HepG2 (cell line): ENCODE data around the gene THRSP. TPM values are rescaled to one million over a fixed set of nuclear protein-coding genes. Genes with fewer than 3 reads are reported as not detected.

ENCODE experiments used
- ATAC-seq: fragments of 200-7000 bp; cut with Tn5 transposase; 3 replicates; pipeline ENCODE4 v1.9.1; 2020; ENCODE audit warnings: mild to moderate bottlenecking, moderate library complexity
- BruUV-seq: library from RNA; stranded (reverse); fragments of 400-500 nt; replicated peaks from 2 replicates; lab custom pipeline; 2021; lab: Mats Ljungman, UMichigan
- CTCF ChIA-PET: fragments of 300-600 bp; formaldehyde crosslinking; extraction: SDS; loops from one replicate; lab custom pipeline; 2021; ENCODE audit warnings: low total read pairs, inconsistent platforms, low intra/inter-chr PET ratio; lab: Yijun Ruan, JAX
- POLR2A ChIA-PET: fragments of 350-600 bp; sonication (Branson Sonifier 250); formaldehyde crosslinking; loops from one replicate; lab custom pipeline; 2020; ENCODE audit warnings: antibody characterized with exemption, inconsistent platforms; lab: Yijun Ruan, JAX
- DNase-seq: peaks from one replicate; pipeline ENCODE4 v3.0.0-alpha.2; 2015; ENCODE audit warnings: low spot score
- FAIRE-seq: peaks from 3 replicates; lab custom pipeline; 2011; peaks lifted over from hg19 to GRCh38; lab: Jason Lieb, UNC
- H2AFZ ChIP-seq: one replicate; pipeline ENCODE4 v1.6.1; 2011; ENCODE audit warnings: low read length, inconsistent platforms
- H3K27ac ChIP-seq: fragments of 300-600 bp; 3 replicates; pipeline ENCODE4 v1.8.0; 2011; ENCODE audit warnings: mixed run types, mild to moderate bottlenecking, mixed read lengths, low read length, inconsistent platforms; ENCODE audit not compliant: insufficient read depth; ENCODE audit errors: extremely low read length
- H3K27me3 ChIP-seq, 2 experiments: fragments of 200-600 bp in 1 of 2; 2 replicates in 1 of 2; 3 replicates in 1 of 2; pipeline versions ENCODE4 v1.6.0 to v1.8.0; 2011; ENCODE audit warnings: low read length in 2 of 2, mild to moderate bottlenecking in 2 of 2, moderate library complexity in 2 of 2, inconsistent platforms in 1 of 2; ENCODE audit not compliant: insufficient read depth in 2 of 2, control insufficient read depth in 1 of 2
- H3K36me3 ChIP-seq, 2 experiments: fragments of 200-600 bp in 1 of 2; replicated peaks in 1 of 2; 2 replicates in 1 of 2; 3 replicates in 1 of 2; pipeline versions ENCODE4 v1.5.1 to v1.8.0; 2011; ENCODE audit warnings: low read length in 2 of 2, inconsistent platforms in 1 of 2; ENCODE audit not compliant: insufficient read depth in 2 of 2, control insufficient read depth in 1 of 2
- H3K4me1 ChIP-seq: 2 replicates; pipeline ENCODE4 v1.5.1; 2012; ENCODE audit warnings: low read length, inconsistent platforms; ENCODE audit not compliant: insufficient read depth
- H3K4me2 ChIP-seq: 2 replicates; pipeline ENCODE4 v1.6.0; 2011; ENCODE audit warnings: low read depth, low read length, inconsistent platforms
- H3K4me3 ChIP-seq, 3 experiments: fragments of 200-600 bp in 1 of 3; sonication (generic), shearing (Covaris generic) in 1 of 3; replicated peaks in 1 of 3; 2 replicates each; pipeline ENCODE4 v1.5.1; 2011 to 2016; ENCODE audit warnings: low read length in 3 of 3, inconsistent platforms in 2 of 3, low read depth in 2 of 3, mild to moderate bottlenecking in 2 of 3, control low read depth in 1 of 3, mixed read lengths in 1 of 3; ENCODE audit not compliant: insufficient read depth in 1 of 3
- H3K79me2 ChIP-seq: one replicate; pipeline ENCODE4 v1.6.1; 2011; ENCODE audit warnings: low read length, inconsistent platforms; ENCODE audit not compliant: insufficient read depth
- H3K9ac ChIP-seq: 2 replicates; pipeline ENCODE4 v1.6.0; 2011; ENCODE audit warnings: mild to moderate bottlenecking, low read depth, low read length, inconsistent platforms; ENCODE audit not compliant: insufficient read depth
- H3K9me3 ChIP-seq: 2 replicates; pipeline ENCODE4 v1.5.1; 2012; ENCODE audit warnings: mild to moderate bottlenecking, low read length
- H4K20me1 ChIP-seq: 2 replicates; pipeline ENCODE4 v1.6.0; 2011; ENCODE audit warnings: inconsistent platforms, mild to moderate bottlenecking, low read length, moderate library complexity; ENCODE audit not compliant: insufficient read depth
- HMG20B ChIP-seq: conservative IDR thresholded peaks from 2 replicates; pipeline ENCODE4 v1.6.1; 2016; ENCODE audit warnings: missing genetic modification reagents, missing compliant biosample characterization
- NR3C1 ChIP-seq: sonication (generic); formaldehyde crosslinking; IDR thresholded peaks from 2 replicates; pipeline ENCODE4 v1.4.0; 2020; ENCODE audit warnings: missing genetic modification reagents
- PAF1 ChIP-seq: IDR thresholded peaks from 2 replicates; pipeline ENCODE4 v1.6.1; 2016; ENCODE audit warnings: missing genetic modification reagents, missing compliant biosample characterization
- PHF21A ChIP-seq: sonication (generic); formaldehyde crosslinking; IDR thresholded peaks from 2 replicates; pipeline ENCODE4 v1.5.0; 2020; ENCODE audit warnings: mild to moderate bottlenecking, missing genetic modification reagents
- TRIM24 ChIP-seq: sonication (generic); formaldehyde crosslinking; IDR thresholded peaks from 2 replicates; pipeline ENCODE4 v1.8.0; 2022; ENCODE audit warnings: mild to moderate bottlenecking, missing genetic modification reagents
- ZC3H4 ChIP-seq: sonication (generic); formaldehyde crosslinking; IDR thresholded peaks from 2 replicates; pipeline ENCODE4 v1.4.0; 2020; ENCODE audit warnings: missing genetic modification reagents, borderline replicate concordance
- ZMYM3 ChIP-seq: sonication (generic); formaldehyde crosslinking; IDR thresholded peaks from 2 replicates; pipeline ENCODE4 v1.5.1; 2020; ENCODE audit warnings: mild to moderate bottlenecking, missing genetic modification reagents
- ZNF549 ChIP-seq: sonication (generic); formaldehyde crosslinking; IDR thresholded peaks from 2 replicates; pipeline ENCODE4 v1.5.0; 2020; ENCODE audit warnings: missing genetic modification reagents
- ZNF558 ChIP-seq: sonication (generic); formaldehyde crosslinking; IDR thresholded peaks from 2 replicates; pipeline ENCODE4 v1.9.0; 2022; ENCODE audit warnings: mild to moderate bottlenecking, missing genetic modification reagents, borderline replicate concordance
- ZNF598 ChIP-seq: sonication (generic); formaldehyde crosslinking; IDR thresholded peaks from 2 replicates; pipeline ENCODE4 v1.5.1; 2020; ENCODE audit warnings: mild to moderate bottlenecking, missing genetic modification reagents, borderline replicate concordance
- ZNF644 ChIP-seq: IDR thresholded peaks from 2 replicates; pipeline ENCODE4 v1.6.1; 2016; ENCODE audit warnings: low read depth
- WGBS: methylation state at CpG from one replicate; pipeline ENCODE4 v1.1.6; 2017; ENCODE audit warnings: low lambda C conversion rate; 5-methylcytosine and 5-hydroxymethylcytosine counted together
- in situ Hi-C: cut with HindIII; loops from 2 replicates; pipeline ENCODE4 v1.10.0; 2017; ENCODE audit warnings: low pct_unique_long_range_greater_than_20kb; ENCODE audit not compliant: extremely low pct_ligation_motif_present
- intact Hi-C: fragments of 100-400 bp; cut with micrococcal nuclease; formaldehyde crosslinking; loops from one replicate; pipeline ENCODE4 v1.10.0; 2022; ENCODE audit not compliant: unreplicated experiment
- polyA plus RNA-seq, 8 experiments: library from polyadenylated mRNA; depleted of rRNA in 3 of 8; stranded (reverse) in 7 of 8; unstranded in 1 of 8; fragments of >200 nt; fragmentation: Illumina TruSeq in 4 of 8; extraction: Trizol in 4 of 8; gene quantifications; 2 replicates each; pipeline versions ENCODE4 v1.2.1 to v1.2.3, GENCODE V29; 2011 to 2016; ENCODE audit warnings: low read depth in 4 of 8, missing spikeins in 1 of 8, mixed read lengths in 1 of 8; ENCODE audit not compliant: insufficient read depth in 1 of 8
- total RNA-seq, 5 experiments: library from RNA; depleted of rRNA; stranded (reverse); fragments of >200 nt; fragmentation: Illumina TruSeq; extraction: Trizol; gene quantifications; 2 replicates each; pipeline ENCODE4 v1.2.3, GENCODE V29; 2016; ENCODE audit warnings: low read depth in 1 of 5
- TF ChIP-seq, protein P1 (sequence below): IDR thresholded peaks from 2 replicates; pipeline ENCODE4 v1.6.1; 2018; ENCODE audit warnings: missing genetic modification reagents, mild to moderate bottlenecking, missing compliant biosample characterization
- TF ChIP-seq, protein P2 (sequence below): sonication (generic); formaldehyde crosslinking; IDR thresholded peaks from 2 replicates; pipeline ENCODE4 v1.4.0; 2020; ENCODE audit warnings: mild to moderate bottlenecking, missing genetic modification reagents, borderline replicate concordance
- TF ChIP-seq, protein P3 (sequence below): IDR thresholded peaks from 2 replicates; pipeline ENCODE4 v1.4.0; 2020; ENCODE audit warnings: mild to moderate bottlenecking, missing genetic modification reagents
- TF ChIP-seq, protein P4 (sequence below): sonication (generic); formaldehyde crosslinking; IDR thresholded peaks from 2 replicates; pipeline ENCODE4 v1.9.0; 2022; ENCODE audit warnings: low read depth, missing genetic modification reagents

THRSP gene
- total and polyA plus RNA-seq, 2 of the 13 experiments (the other 11 are each of a cell fraction or from before 2014, with no cell fraction given), result 0.13 to 0.58 TPM

DNA sequence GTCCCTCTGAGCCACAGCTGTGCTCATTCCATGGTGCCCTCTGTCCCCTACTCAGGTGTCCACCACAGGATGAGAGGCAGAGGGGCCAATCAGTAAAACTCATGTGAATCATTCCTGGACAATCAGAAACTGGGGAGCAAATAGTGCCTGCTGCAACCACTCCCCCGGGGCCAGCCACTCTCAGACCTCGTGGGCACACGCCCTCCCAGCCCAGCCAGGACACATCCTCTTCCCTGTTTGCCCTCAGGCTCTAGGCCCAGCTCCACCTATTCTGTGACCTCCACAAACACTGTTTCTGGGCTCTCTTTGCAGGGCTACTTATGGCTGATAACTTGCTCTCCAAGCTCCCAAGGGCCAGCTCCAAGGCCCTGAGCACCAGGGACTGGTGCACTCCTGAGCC, 26.6 kb upstream of the THRSP start:
- POLR2A ChIA-PET, result interaction anchor here (0.9 kb wide), 1 partner anchor 42 kb away, joined by 4 read pairs; the partner anchor contains the start of gene INTS4
- Histone ChIP-seq H3K9ac (no peak overlapping the region), H4K20me1 (no peaks in the 10 kb centered on the region), H3K4me1 (peaks cover 83% of the 10 kb centered on the region), H2AFZ (no peak overlapping the region), H3K27ac (no peak overlapping the region), H3K4me3 (peak overlapping the region in 1 of 3 experiments; percentile 29; a peak in 1 of 6 replicates), H3K27me3 (no peaks in the 10 kb centered on the region), H3K4me2 (peak overlapping the region; percentile 43), H3K36me3 (no peaks in the 10 kb centered on the region), H3K9me3 (no peaks in the 10 kb centered on the region), H3K79me2 (no peaks in the 10 kb centered on the region)
- ATAC-seq, result peak; percentile 67
- DNase-seq, result peak; percentile 58
- intact Hi-C loops (no loop called here), in situ Hi-C loops (no loop called here)
- 8% methylated on average over 2 of the region's 3 CpGs for WGBS
- peak; percentile 37 for FAIRE-seq
- BruUV-seq, result no TSS peak
- CTCF ChIA-PET, result no interaction called here
- TF ChIP-seq PAF1 (CRISPR knock-in tag) (no peak), PHF21A (CRISPR knock-in tag) (peak; percentile 32; the same call in 1 of the 2 replicates), NR3C1 (CRISPR knock-in tag) (no peak), ZNF598 (CRISPR knock-in tag) (no peak), TRIM24 (no peak), HMG20B (CRISPR knock-in tag) (peak; percentile 65), ZNF558 (CRISPR knock-in tag) (no peak), ZNF644 (CRISPR knock-in tag) (no peak), ZC3H4 (CRISPR knock-in tag) (no peak), ZNF549 (CRISPR knock-in tag) (no peak), ZMYM3 (CRISPR knock-in tag) (peak; percentile 31; the same call in 1 of the 2 replicates)
- TF ChIP-seq, protein P1, sequence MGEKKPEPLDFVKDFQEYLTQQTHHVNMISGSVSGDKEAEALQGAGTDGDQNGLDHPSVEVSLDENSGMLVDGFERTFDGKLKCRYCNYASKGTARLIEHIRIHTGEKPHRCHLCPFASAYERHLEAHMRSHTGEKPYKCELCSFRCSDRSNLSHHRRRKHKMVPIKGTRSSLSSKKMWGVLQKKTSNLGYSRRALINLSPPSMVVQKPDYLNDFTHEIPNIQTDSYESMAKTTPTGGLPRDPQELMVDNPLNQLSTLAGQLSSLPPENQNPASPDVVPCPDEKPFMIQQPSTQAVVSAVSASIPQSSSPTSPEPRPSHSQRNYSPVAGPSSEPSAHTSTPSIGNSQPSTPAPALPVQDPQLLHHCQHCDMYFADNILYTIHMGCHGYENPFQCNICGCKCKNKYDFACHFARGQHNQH, result no peak
- TF ChIP-seq, protein P2, sequence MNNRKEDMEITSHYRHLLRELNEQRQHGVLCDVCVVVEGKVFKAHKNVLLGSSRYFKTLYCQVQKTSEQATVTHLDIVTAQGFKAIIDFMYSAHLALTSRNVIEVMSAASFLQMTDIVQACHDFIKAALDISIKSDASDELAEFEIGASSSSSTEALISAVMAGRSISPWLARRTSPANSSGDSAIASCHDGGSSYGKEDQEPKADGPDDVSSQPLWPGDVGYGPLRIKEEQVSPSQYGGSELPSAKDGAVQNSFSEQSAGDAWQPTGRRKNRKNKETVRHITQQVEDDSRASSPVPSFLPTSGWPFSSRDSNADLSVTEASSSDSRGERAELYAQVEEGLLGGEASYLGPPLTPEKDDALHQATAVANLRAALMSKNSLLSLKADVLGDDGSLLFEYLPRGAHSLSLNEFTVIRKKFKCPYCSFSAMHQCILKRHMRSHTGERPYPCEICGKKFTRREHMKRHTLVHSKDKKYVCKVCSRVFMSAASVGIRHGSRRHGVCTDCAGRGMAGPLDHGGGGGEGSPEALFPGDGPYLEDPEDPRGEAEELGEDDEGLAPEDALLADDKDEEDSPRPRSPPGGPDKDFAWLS, result no peak
- TF ChIP-seq, protein P3, sequence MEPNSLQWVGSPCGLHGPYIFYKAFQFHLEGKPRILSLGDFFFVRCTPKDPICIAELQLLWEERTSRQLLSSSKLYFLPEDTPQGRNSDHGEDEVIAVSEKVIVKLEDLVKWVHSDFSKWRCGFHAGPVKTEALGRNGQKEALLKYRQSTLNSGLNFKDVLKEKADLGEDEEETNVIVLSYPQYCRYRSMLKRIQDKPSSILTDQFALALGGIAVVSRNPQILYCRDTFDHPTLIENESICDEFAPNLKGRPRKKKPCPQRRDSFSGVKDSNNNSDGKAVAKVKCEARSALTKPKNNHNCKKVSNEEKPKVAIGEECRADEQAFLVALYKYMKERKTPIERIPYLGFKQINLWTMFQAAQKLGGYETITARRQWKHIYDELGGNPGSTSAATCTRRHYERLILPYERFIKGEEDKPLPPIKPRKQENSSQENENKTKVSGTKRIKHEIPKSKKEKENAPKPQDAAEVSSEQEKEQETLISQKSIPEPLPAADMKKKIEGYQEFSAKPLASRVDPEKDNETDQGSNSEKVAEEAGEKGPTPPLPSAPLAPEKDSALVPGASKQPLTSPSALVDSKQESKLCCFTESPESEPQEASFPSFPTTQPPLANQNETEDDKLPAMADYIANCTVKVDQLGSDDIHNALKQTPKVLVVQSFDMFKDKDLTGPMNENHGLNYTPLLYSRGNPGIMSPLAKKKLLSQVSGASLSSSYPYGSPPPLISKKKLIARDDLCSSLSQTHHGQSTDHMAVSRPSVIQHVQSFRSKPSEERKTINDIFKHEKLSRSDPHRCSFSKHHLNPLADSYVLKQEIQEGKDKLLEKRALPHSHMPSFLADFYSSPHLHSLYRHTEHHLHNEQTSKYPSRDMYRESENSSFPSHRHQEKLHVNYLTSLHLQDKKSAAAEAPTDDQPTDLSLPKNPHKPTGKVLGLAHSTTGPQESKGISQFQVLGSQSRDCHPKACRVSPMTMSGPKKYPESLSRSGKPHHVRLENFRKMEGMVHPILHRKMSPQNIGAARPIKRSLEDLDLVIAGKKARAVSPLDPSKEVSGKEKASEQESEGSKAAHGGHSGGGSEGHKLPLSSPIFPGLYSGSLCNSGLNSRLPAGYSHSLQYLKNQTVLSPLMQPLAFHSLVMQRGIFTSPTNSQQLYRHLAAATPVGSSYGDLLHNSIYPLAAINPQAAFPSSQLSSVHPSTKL (CRISPR knock-in tag), result peak; percentile 42; the same call in 1 of the 2 replicates
- TF ChIP-seq, protein P4, sequence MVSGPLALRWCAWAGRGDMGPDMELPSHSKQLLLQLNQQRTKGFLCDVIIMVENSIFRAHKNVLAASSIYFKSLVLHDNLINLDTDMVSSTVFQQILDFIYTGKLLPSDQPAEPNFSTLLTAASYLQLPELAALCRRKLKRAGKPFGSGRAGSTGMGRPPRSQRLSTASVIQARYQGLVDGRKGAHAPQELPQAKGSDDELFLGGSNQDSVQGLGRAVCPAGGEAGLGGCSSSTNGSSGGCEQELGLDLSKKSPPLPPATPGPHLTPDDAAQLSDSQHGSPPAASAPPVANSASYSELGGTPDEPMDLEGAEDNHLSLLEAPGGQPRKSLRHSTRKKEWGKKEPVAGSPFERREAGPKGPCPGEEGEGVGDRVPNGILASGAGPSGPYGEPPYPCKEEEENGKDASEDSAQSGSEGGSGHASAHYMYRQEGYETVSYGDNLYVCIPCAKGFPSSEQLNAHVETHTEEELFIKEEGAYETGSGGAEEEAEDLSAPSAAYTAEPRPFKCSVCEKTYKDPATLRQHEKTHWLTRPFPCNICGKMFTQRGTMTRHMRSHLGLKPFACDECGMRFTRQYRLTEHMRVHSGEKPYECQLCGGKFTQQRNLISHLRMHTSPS (CRISPR knock-in tag), result peak; percentile 76
